ENCODE measurements around the gene FADS6. TPM values are rescaled to one million over a fixed set of nuclear protein-coding genes. Genes with fewer than 3 reads are reported as not detected.

The FADS6 gene
- polyA plus RNA-seq, 1 donor (not counting 4 experiments of a cell fraction or from before 2014, with no cell fraction given) = 0.07 TPM

- H3K4me3 ChIP-seq (ENCODE audit: control insufficient read depth in 2 of 3, extremely low read depth in 1 of 3, insufficient read depth in 2 of 3, low read depth in 1 of 3, low read length in 3 of 3) = no peak overlapping the region
- H3K9ac ChIP-seq (ENCODE audit: control insufficient read depth, extremely low read depth, insufficient read depth, low read length) = no peak overlapping the region
- TF ChIP-seq CTCF (optimal IDR thresholded peaks at IDR 0.05 in 1 of 3, IDR thresholded peaks at IDR 0.05 in 1 of 3, conservative IDR thresholded peaks at IDR 0.05 in 1 of 3; ENCODE audit: extremely low read depth in 1 of 3, insufficient read depth in 2 of 3, low read length in 3 of 3) = no peak
- no peak for TF ChIP-seq EZH2 (IDR thresholded peaks at IDR 0.05; ENCODE audit: low read length)
- FAIRE-seq = no peak
- no peak overlapping the region for H3K4me2 ChIP-seq (ENCODE audit: control insufficient read depth, extremely low read depth, insufficient read depth, low read depth, low read length)
- dilution Hi-C loops (cut with MboI; ENCODE audit: extremely low pct_ligation_motif_present, low sequenced_read_pairs) = no loop called here
- peaks cover 5% of the 10 kb centered on the region for H3K4me1 ChIP-seq (ENCODE audit: control insufficient read depth, extremely low read depth, insufficient read depth, low read length)
- H3K9me1 ChIP-seq (ENCODE audit: control insufficient read depth, extremely low read depth, insufficient read depth, low read length) = no peaks in the 10 kb centered on the region
- no peak overlapping the region for H2AFZ ChIP-seq (ENCODE audit: control insufficient read depth, low read length)
- peaks cover under 1% of the 10 kb centered on the region for H4K20me1 ChIP-seq (ENCODE audit: control insufficient read depth, extremely low read depth, insufficient read depth, low read length)
- no peaks in the 10 kb centered on the region for H3K9me3 ChIP-seq (ENCODE audit: control insufficient read depth, low read depth, low read length)
- no peak for DNase-seq (ENCODE audit: low read depth, low spot score)
- no peak overlapping the region for H3K27ac ChIP-seq (ENCODE audit: control insufficient read depth, insufficient read depth, low read length)
- no peaks in the 10 kb centered on the region for H3K36me3 ChIP-seq (ENCODE audit: control insufficient read depth in 2 of 2, extremely low read depth in 1 of 2, insufficient read depth in 2 of 2, low read length in 2 of 2)
- H3K27me3 ChIP-seq (ENCODE audit: control insufficient read depth, extremely low read depth, insufficient read depth, low read length) = peaks cover 87% of the 10 kb centered on the region
- no peaks in the 10 kb centered on the region for H3K79me2 ChIP-seq (ENCODE audit: control insufficient read depth, insufficient read depth, low read length)
These were observed 36.2 kb downstream of the FADS6 start for GRCh38 chr17:74857191-74857590.

GRCh38 chr17:74856112-74856511, 37.3 kb downstream of the FADS6 start:
- H3K9me3 ChIP-seq (ENCODE audit: control insufficient read depth, low read depth, low read length) = no peaks in the 10 kb centered on the region
- no peak overlapping the region for H2AFZ ChIP-seq (ENCODE audit: control insufficient read depth, low read length)
- no peaks in the 10 kb centered on the region for H3K36me3 ChIP-seq (ENCODE audit: control insufficient read depth in 2 of 2, extremely low read depth in 1 of 2, insufficient read depth in 2 of 2, low read length in 2 of 2)
- H3K27ac ChIP-seq (ENCODE audit: control insufficient read depth, insufficient read depth, low read length) = no peak overlapping the region
- peaks cover 87% of the 10 kb centered on the region for H3K27me3 ChIP-seq (ENCODE audit: control insufficient read depth, extremely low read depth, insufficient read depth, low read length)
- no peak for DNase-seq (ENCODE audit: low read depth, low spot score)
- H3K9ac ChIP-seq (ENCODE audit: control insufficient read depth, extremely low read depth, insufficient read depth, low read length) = no peak overlapping the region
- no peak overlapping the region for H3K4me2 ChIP-seq (ENCODE audit: control insufficient read depth, extremely low read depth, insufficient read depth, low read depth, low read length)
- no peaks in the 10 kb centered on the region for H3K9me1 ChIP-seq (ENCODE audit: control insufficient read depth, extremely low read depth, insufficient read depth, low read length)
- dilution Hi-C loops (cut with MboI; ENCODE audit: extremely low pct_ligation_motif_present, low sequenced_read_pairs) = no loop called here
- H4K20me1 ChIP-seq (ENCODE audit: control insufficient read depth, extremely low read depth, insufficient read depth, low read length) = no peaks in the 10 kb centered on the region
- H3K4me1 ChIP-seq (ENCODE audit: control insufficient read depth, extremely low read depth, insufficient read depth, low read length) = no peaks in the 10 kb centered on the region
- no peaks in the 10 kb centered on the region for H3K79me2 ChIP-seq (ENCODE audit: control insufficient read depth, insufficient read depth, low read length)
- no peak for FAIRE-seq
- no peak for TF ChIP-seq EZH2 (IDR thresholded peaks at IDR 0.05; ENCODE audit: low read length)
- TF ChIP-seq CTCF (optimal IDR thresholded peaks at IDR 0.05 in 1 of 3, IDR thresholded peaks at IDR 0.05 in 1 of 3, conservative IDR thresholded peaks at IDR 0.05 in 1 of 3; ENCODE audit: extremely low read depth in 1 of 3, insufficient read depth in 2 of 3, low read length in 3 of 3) = no peak
- H3K4me3 ChIP-seq (ENCODE audit: control insufficient read depth in 2 of 3, extremely low read depth in 1 of 3, insufficient read depth in 2 of 3, low read depth in 1 of 3, low read length in 3 of 3) = no peak overlapping the region

Data from keratinocyte (primary cell).